Mesendoderm (in vitro differentiated cells): ENCODE data around the gene ZNF518B.

Source experiments
- DNase-seq: peaks from one replicate; pipeline ENCODE4 v3.0.0; 2013
- H2AK5ac ChIP-seq: 2 replicates; pipeline ENCODE4 v1.6.1; 2013; ENCODE audit warnings: low read length, inconsistent platforms
- H2BK120ac ChIP-seq: 2 replicates; pipeline ENCODE4 v1.6.1; 2013; ENCODE audit warnings: low read depth, mild to moderate bottlenecking, low read length, moderate library complexity, mixed read lengths
- H2BK15ac ChIP-seq: replicated peaks from 2 replicates; pipeline ENCODE4 v1.6.1; 2013; ENCODE audit warnings: low read depth, mild to moderate bottlenecking, moderate library complexity
- H2BK5ac ChIP-seq: 2 replicates; pipeline ENCODE4 v1.6.1; 2013; ENCODE audit warnings: low read length, inconsistent platforms
- H3K18ac ChIP-seq: 2 replicates; pipeline ENCODE4 v1.6.1; 2013; ENCODE audit warnings: mild to moderate bottlenecking, low read length, mixed read lengths
- H3K23ac ChIP-seq: one replicate; pipeline ENCODE4 v1.6.1; 2013; ENCODE audit warnings: low read length
- H3K27ac ChIP-seq: 2 replicates; pipeline ENCODE4 v1.5.1; 2013; ENCODE audit warnings: low read depth, mild to moderate bottlenecking, inconsistent platforms, low read length, moderate library complexity
- H3K27me3 ChIP-seq: 2 replicates; pipeline ENCODE4 v1.6.1; 2013; ENCODE audit warnings: low read length, control low read depth, mild to moderate bottlenecking, inconsistent platforms; ENCODE audit not compliant: insufficient read depth, poor library complexity
- H3K36me3 ChIP-seq: 2 replicates; pipeline ENCODE4 v1.6.1; 2013; ENCODE audit warnings: low read length, inconsistent platforms; ENCODE audit not compliant: control insufficient read depth, insufficient read depth
- H3K4ac ChIP-seq: one replicate; pipeline ENCODE4 v1.6.1; 2013; ENCODE audit warnings: low read depth, mild to moderate bottlenecking, low read length, moderate library complexity
- H3K4me1 ChIP-seq: 2 replicates; pipeline ENCODE4 v1.6.1; 2013; ENCODE audit warnings: low read depth, low read length, inconsistent platforms; ENCODE audit not compliant: control insufficient read depth
- H3K4me2 ChIP-seq: 2 replicates; pipeline ENCODE4 v1.6.1; 2013; ENCODE audit warnings: low read length
- H3K4me3 ChIP-seq: 2 replicates; pipeline ENCODE4 v1.5.1; 2013; ENCODE audit warnings: mild to moderate bottlenecking, low read length
- H3K56ac ChIP-seq: one replicate; pipeline ENCODE4 v1.6.1; 2013; ENCODE audit warnings: low read length
- H3K79me1 ChIP-seq: 2 replicates; pipeline ENCODE4 v1.6.1; 2013; ENCODE audit warnings: low read length, inconsistent platforms
- H3K79me2 ChIP-seq: 2 replicates; pipeline ENCODE4 v1.6.1; 2013; ENCODE audit warnings: mild to moderate bottlenecking, low read length; ENCODE audit not compliant: control insufficient read depth, insufficient read depth
- H3K9ac ChIP-seq: 2 replicates; pipeline ENCODE4 v1.6.1; 2013; ENCODE audit warnings: low read length, inconsistent platforms
- H4K5ac ChIP-seq: one replicate; pipeline ENCODE4 v1.6.1; 2013; ENCODE audit warnings: low read length
- H4K8ac ChIP-seq: one replicate; pipeline ENCODE4 v1.6.1; 2013; ENCODE audit warnings: low read depth, mild to moderate bottlenecking, control low read depth, low read length, moderate library complexity
- WGBS: extraction: QIAGEN DNeasy Blood & Tissue Kit; methylation state at CpG from one replicate; pipeline ENCODE4 v1.1.7; 2013; ENCODE audit warnings: low lambda C conversion rate, missing lambda C conversion rate; ENCODE audit not compliant: insufficient coverage; ENCODE audit errors: extremely low coverage; 5-methylcytosine and 5-hydroxymethylcytosine counted together

ZNF518B gene

DNA sequence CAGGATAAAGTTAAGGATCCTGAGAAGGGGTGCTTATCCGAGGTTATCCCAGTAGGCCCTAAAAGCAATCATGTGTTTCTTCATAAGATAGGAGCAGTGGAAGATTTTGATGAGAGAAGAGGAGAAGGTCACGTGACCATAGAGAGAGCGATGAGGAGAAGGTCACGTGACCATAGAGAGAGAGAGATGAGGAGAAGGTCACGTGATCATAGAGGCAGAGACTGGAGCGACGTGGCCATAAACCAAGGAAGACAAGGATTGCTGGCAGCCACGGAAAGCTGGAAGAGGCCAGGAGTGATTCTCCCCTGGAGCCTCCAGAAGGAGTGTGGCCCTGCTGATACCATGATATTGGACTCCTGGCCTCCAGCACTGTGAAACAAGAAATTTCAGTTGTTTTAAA, 38.4 kb upstream of the ZNF518B start:
- Histone ChIP-seq H3K18ac (no peak overlapping the region), H3K56ac (no peak overlapping the region), H2BK5ac (no peak overlapping the region), H3K79me2 (no peaks in the 10 kb centered on the region), H2BK15ac (no peak overlapping the region), H2BK120ac (no peak overlapping the region), H3K27me3 (no peaks in the 10 kb centered on the region), H3K27ac (peak overlapping the region; percentile 58), H3K23ac (no peak overlapping the region), H3K9ac (no peak overlapping the region), H4K8ac (no peak overlapping the region), H3K4ac (peak overlapping the region; percentile 37), H3K36me3 (no peaks in the 10 kb centered on the region), H2AK5ac (no peak overlapping the region), H3K4me3 (no peak overlapping the region), H4K5ac (no peak overlapping the region), H3K79me1 (no peaks in the 10 kb centered on the region), H3K4me2 (no peak overlapping the region), H3K4me1 (peaks cover 14% of the 10 kb centered on the region)
- no CpG with 5 or more reads among the region's 8 CpGs for WGBS
- DNase-seq: peak; percentile 33

DNA sequence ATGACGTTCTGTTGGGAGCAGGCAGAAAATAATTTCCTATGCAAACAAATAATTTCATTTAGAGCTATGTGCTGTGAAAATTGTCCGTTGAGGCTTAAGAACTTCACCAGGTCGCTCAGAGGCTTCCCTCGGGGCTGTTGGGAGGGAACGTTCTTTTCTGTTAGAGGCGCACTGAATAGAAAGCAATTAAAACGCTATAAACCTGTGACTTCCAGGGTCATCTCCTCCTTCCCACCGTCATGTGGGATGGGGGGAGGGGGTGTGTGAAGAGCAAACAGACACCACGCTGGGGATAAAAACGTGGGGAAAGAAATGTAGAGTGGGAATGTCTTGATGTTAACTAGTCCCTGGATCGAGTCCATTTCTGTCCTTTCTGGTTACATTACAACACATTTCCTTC, 35.2 kb upstream of the ZNF518B start:
- Histone ChIP-seq H2AK5ac (no peak overlapping the region), H3K27me3 (no peaks in the 10 kb centered on the region), H3K4me3 (no peak overlapping the region), H3K4me1 (peaks cover 12% of the 10 kb centered on the region), H3K4ac (no peak overlapping the region), H3K9ac (no peak overlapping the region), H3K27ac (no peak overlapping the region), H3K23ac (no peak overlapping the region), H3K79me1 (no peaks in the 10 kb centered on the region), H3K56ac (no peak overlapping the region), H3K36me3 (no peaks in the 10 kb centered on the region), H2BK5ac (no peak overlapping the region), H3K79me2 (no peaks in the 10 kb centered on the region), H2BK120ac (no peak overlapping the region), H3K4me2 (no peak overlapping the region), H3K18ac (no peak overlapping the region), H2BK15ac (no peak overlapping the region), H4K5ac (no peak overlapping the region), H4K8ac (no peak overlapping the region)
- WGBS: no CpG with 5 or more reads among the region's 11 CpGs
- DNase-seq: no peak

DNA sequence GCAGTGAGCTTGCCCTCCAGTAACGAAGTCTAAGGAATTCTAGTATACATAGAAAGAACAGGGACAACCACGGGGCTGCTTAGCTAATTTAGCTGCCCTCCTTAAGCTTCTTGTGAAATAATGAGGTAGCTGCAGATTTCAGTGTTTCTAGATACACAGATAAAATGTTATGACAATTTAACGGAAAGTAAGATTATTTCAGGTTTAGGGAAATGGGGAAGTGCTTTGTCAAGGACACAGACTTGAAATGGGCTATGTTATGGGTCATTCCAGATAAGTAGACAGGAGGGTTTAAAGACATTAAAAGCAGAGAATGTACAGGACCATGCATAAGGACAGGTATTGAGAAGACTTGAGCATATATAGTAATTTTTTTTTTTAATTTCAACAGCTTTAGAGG, 34.2 kb upstream of the ZNF518B start:
- Histone ChIP-seq H3K4me2 (no peak overlapping the region), H3K18ac (no peak overlapping the region), H3K36me3 (no peaks in the 10 kb centered on the region), H3K27me3 (no peaks in the 10 kb centered on the region), H2BK5ac (no peak overlapping the region), H2AK5ac (no peak overlapping the region), H2BK15ac (no peak overlapping the region), H3K4me3 (no peak overlapping the region), H3K56ac (no peak overlapping the region), H4K5ac (no peak overlapping the region), H3K79me1 (no peaks in the 10 kb centered on the region), H3K79me2 (no peaks in the 10 kb centered on the region), H3K9ac (no peak overlapping the region), H2BK120ac (no peak overlapping the region), H3K4ac (no peak overlapping the region), H3K27ac (no peak overlapping the region), H3K4me1 (peaks cover 6% of the 10 kb centered on the region), H3K23ac (no peak overlapping the region), H4K8ac (no peak overlapping the region)
- DNase-seq: no peak
- WGBS: no CpG with 5 or more reads among the region's 3 CpGs

- Histone ChIP-seq H3K27ac (no peak overlapping the region), H3K23ac (no peak overlapping the region), H3K4ac (no peak overlapping the region), H3K27me3 (no peaks in the 10 kb centered on the region), H2BK5ac (no peak overlapping the region), H3K79me1 (no peaks in the 10 kb centered on the region), H3K4me1 (peaks cover 6% of the 10 kb centered on the region), H2AK5ac (no peak overlapping the region), H3K36me3 (no peaks in the 10 kb centered on the region), H2BK120ac (no peak overlapping the region), H3K79me2 (no peaks in the 10 kb centered on the region), H4K8ac (no peak overlapping the region), H2BK15ac (no peak overlapping the region), H3K18ac (no peak overlapping the region), H4K5ac (no peak overlapping the region), H3K4me3 (no peak overlapping the region), H3K4me2 (no peak overlapping the region), H3K9ac (no peak overlapping the region), H3K56ac (no peak overlapping the region)
- no CpG with 5 or more reads among the region's 5 CpGs for WGBS
- peak; percentile 21 for DNase-seq
These were observed 33.8 kb upstream of the ZNF518B start for GRCh38 chr4:10490996-10491395.

DNA sequence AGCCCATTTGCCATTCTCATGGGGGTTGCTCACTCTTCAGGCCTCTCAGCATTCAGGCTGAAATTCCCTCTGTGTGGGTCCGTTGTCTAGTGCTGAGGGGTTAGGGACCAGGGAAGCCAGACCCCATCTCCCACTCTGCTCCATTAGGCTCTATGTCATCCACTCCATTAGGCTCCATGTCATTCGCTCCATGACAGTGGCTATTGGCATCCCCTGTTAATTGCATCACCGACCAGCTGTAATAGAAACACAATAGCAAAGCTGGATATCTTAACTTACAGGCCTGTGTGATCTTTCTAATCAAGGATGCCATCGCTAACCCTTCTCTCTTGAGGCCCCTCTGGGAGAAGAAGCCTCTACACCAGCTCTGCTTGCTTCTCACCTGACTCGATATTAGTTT, 25.7 kb upstream of the ZNF518B start:
- Histone ChIP-seq H3K79me2 (no peaks in the 10 kb centered on the region), H4K5ac (no peak overlapping the region), H3K4me2 (no peak overlapping the region), H2AK5ac (no peak overlapping the region), H3K23ac (no peak overlapping the region), H4K8ac (no peak overlapping the region), H3K4me1 (no peaks in the 10 kb centered on the region), H2BK120ac (no peak overlapping the region), H3K4ac (no peak overlapping the region), H2BK5ac (no peak overlapping the region), H3K36me3 (no peaks in the 10 kb centered on the region), H3K4me3 (no peak overlapping the region), H2BK15ac (no peak overlapping the region), H3K27me3 (no peaks in the 10 kb centered on the region), H3K79me1 (no peaks in the 10 kb centered on the region), H3K18ac (no peak overlapping the region), H3K56ac (no peak overlapping the region), H3K9ac (no peak overlapping the region), H3K27ac (no peak overlapping the region)
- WGBS: no CpG with 5 or more reads among the region's 5 CpGs
- DNase-seq: no peak

DNA sequence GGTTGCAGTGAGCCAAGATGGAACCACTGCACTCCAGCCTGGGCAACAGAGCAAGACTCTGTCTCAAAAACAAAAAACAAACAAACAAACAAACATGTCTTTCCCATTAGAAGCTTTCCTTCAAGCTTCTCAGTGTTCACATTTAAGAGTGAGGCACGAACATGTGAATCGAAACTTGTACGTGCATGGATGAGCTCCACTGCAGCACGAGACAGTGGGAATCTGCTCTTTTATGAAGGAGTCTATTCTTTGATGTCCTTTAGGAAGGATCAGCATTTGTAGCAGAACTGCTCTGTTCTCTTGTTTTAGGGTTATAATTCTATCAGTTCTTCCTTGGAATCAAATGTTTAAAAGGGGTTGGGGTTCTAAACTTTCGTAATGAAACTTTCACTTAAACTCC, 23.4 kb upstream of the ZNF518B start:
- H2BK120ac ChIP-seq: no peak overlapping the region
- no peak for DNase-seq
- H3K56ac ChIP-seq: no peak overlapping the region
- H3K23ac ChIP-seq: no peak overlapping the region
- H4K8ac ChIP-seq: no peak overlapping the region
- H4K5ac ChIP-seq: no peak overlapping the region
- H3K4me2 ChIP-seq: no peak overlapping the region
- H2BK5ac ChIP-seq: no peak overlapping the region
- no peaks in the 10 kb centered on the region for H3K4me1 ChIP-seq
- H3K9ac ChIP-seq: no peak overlapping the region
- H3K18ac ChIP-seq: no peak overlapping the region
- no peaks in the 10 kb centered on the region for H3K36me3 ChIP-seq
- WGBS: no CpG with 5 or more reads among the region's 5 CpGs
- H3K4me3 ChIP-seq: no peak overlapping the region
- no peak overlapping the region for H3K27ac ChIP-seq
- H2BK15ac ChIP-seq: no peak overlapping the region
- H3K4ac ChIP-seq: no peak overlapping the region
- H3K27me3 ChIP-seq: no peaks in the 10 kb centered on the region
- no peaks in the 10 kb centered on the region for H3K79me1 ChIP-seq
- H3K79me2 ChIP-seq: no peaks in the 10 kb centered on the region
- no peak overlapping the region for H2AK5ac ChIP-seq
